ENCODE results near the gene DBN1.

The DBN1 gene

DNA sequence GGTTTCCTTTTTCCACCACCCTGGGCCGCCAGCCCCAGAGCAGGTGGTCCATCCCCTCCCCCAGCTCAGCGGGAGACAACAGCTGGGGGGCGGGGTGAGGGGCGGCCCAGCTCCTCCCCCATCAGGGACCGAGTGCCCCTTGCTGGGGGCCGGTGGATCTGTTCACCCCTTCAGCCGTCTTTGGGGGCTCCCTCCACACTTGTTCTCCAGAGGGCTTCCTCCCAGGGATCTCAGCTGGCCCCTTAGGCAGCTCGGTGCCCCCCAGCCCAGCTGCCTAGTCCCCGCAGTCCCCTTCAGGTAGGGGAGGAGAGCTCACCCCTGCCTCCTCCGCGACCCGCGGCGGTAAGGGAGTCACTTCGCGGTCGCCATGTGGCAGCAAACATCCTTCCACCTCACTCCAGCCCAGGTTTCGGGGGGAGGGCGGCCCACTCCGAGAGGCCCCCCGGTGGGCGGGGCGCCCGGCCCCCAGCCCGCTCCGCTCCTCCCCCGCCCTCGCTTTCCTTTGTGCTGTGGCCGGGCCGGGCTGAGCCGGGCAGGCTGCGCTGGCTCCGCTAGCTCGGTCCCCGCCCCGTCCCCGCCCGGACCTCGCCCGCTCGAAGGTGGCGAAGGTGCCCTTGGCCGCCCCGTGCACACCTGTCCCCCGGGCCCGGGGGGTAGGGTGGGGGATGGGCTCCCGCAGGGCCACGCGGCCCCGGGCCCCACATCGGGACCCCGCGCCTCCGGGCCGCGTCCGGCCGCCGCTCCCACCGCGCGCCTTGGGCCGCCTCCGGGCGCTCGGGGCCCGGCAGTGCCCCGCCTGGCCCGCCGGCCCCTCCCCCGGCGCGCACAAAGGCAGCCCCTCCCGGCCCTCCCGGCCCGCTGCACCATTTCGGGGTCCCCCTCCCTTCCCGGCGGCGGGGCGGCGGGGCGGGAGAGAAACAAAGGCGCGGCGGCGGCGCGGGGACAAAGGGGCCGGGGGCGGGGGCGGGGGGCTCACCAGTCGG, 683 bp downstream of the DBN1 start:
- peak; percentile 50 to 69 (median 68) for DNase-seq

DNA sequence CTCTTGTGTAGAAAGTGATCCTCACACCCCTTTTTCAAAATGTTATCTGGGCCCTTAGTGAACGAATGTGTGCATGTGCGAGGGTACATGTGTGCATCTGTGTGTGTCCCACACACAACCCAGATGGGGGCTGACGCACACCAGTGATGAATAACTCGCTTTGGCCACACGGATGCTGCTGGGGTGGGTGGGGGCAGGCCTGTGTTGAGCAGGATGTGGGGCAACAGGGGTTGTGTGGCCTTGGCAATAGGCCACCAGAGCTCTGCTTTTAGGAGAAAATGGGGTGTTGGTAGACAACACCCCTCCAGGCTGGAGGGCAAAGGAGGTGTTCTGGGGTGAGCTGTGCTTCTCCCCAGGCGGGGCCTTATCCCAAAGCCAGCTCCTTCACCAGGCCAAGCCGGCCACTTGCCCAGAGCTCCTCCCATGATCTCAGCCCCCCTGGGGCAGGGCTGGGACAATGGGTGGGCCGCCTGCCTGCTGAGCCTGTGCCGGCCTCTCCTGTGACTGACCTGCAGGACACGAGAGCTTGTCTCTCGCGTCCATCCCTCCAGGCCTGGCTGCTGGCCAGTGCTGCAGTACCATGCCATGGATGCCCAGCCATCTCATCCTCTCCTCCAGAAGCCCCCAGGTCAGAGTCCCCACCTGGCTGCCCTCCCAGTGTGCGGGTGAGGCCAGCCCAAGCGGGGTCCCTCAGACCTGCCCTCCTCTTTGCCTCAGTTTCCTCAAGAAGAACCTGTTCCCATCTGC, 1.7 kb downstream of the DBN1 start:
- DNase-seq: no peak

DNA sequence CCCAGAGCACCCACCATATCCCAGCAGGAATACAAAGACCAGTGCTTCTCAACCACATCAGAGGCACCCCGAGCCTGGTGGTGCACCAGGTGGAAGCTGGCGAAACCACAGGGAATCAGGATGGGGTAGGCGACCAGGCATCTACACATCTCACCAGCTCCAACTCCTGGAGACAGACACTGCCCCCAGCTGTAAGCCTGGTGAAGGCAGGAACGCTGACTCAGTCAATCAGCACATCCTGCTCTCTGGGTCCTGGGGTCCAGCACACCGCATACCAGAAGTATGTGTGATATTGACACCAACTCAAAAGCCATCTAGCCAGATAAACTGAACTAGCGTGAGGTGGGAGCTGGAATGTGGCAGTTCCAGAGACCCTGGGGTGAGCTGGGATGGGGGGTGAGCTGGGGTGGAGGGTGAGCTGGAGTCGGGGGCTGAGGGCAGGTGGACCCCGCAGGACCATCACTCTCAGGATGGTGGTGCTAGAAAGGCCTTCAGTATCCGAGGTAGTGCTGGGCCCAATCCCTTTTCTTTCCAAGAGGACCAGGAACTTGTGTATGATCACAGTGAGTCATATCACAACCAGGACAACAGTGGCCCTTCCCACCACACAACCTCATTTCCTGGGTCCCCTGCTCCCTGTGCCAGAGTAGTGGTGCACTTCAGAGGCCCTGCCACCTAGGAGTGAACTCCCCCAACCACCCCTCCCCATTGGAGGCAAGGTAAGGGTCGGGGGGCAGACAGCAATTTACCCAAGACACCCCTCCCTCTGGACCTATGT, 2.5 kb downstream of the DBN1 start:
- DNase-seq: no peak

DNA sequence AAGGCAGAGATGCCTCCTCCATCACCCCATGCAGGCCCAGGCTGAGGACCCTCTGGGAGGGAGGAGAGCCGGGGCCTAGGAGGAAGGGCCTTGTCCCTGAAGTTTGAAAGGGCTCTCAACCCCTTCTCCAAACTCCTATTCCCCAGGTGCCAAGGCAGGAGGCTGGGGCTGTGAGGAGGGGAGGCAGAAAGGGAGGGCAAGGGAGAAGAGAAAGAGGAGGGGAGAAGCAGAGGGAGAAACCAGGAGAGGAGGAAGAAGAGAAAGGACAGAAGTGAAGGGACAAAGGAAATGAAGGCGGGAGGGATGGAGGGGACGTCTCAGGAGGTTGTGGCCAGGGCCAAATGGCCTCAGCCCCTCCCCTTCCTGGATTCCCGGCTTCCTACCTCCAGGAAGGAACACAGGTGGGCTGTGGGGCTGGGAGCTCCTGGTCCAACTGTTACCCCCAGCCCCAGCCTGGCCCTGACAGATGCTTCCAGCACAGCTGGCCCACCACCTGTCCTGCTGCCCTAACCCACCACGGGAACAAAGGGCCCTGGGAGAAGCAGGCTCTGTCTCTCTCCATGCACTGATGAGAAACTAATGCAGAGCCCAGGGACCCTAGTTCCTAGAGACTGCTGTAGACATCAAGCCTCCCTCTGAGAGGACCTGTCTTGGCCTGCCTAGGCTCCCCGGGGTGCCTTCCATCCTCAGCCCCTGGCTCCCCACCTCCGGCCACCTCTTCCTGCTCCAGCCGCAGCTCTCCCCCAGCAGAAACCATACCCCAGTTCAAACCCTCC, 3.5 kb downstream of the DBN1 start:
- peak in 2 of 3 experiments; percentile 11 to 38 for DNase-seq

- peak in 2 of 3 experiments; percentile 64 to 85 for DNase-seq
Measured at GRCh38 chr5:177468685-177469628, 4.5 kb downstream of the DBN1 start.

GRCh38 chr5:177468329-177468684, 5.1 kb downstream of the DBN1 start:
- no peak for DNase-seq

DNA sequence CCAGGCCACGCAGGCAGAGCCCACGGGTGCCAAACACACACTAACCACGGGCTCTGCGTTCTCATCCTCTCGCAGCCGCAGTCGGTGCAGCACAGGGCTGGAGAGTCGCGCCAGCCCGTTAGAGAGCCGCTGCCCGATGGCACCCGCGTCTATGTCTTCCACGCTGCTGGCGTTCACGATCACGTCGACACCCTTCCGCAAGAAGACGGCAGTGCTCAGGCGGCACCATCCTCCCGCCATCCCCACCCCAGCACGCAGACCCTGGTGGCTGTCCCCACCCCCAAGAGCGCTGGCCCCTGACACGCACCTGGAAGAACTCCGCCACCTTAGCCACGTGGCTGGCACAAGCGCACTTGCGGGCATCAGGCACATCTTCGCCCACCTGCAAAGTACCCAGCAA, 6.0 kb downstream of the DBN1 start:
- DNase-seq: no peak

DNA sequence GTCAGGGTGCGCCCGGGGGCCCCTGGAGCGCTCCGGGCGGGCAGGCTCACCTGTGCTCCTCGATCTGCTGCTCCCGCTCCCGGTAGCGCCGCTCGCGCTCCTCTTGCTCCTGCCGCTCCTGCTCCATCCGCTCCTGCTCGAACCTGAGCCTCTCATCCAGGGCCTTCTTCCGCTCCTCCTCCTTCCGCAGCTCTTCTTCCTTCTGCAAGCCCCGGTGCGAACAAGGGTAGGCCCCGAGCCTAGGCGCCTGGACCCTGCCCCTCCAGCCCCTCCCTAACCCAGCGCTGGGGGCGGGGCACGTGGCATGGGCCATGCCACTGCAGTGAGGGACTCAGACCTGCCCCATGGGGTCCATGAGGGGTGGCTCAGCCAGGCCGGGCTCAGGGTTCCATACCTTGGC, 6.6 kb downstream of the DBN1 start:
- DNase-seq: no peak

- DNase-seq: no peak
Measured at GRCh38 chr5:177465044-177465443, 8.4 kb downstream of the DBN1 start.

GRCh38 chr5:177462021-177462670, 11.3 kb downstream of the DBN1 start:
- DNase-seq: no peak

- no peak for DNase-seq
Measured at GRCh38 chr5:177459819-177460628, 13.4 kb downstream of the DBN1 start.

GRCh38 chr5:177459357-177459756, 14.1 kb downstream of the DBN1 start:
- no peak for DNase-seq

GRCh38 chr5:177458912-177459350, 14.5 kb downstream of the DBN1 start:
- DNase-seq: peak in 2 of 3 experiments; percentile 27 to 44

DNA sequence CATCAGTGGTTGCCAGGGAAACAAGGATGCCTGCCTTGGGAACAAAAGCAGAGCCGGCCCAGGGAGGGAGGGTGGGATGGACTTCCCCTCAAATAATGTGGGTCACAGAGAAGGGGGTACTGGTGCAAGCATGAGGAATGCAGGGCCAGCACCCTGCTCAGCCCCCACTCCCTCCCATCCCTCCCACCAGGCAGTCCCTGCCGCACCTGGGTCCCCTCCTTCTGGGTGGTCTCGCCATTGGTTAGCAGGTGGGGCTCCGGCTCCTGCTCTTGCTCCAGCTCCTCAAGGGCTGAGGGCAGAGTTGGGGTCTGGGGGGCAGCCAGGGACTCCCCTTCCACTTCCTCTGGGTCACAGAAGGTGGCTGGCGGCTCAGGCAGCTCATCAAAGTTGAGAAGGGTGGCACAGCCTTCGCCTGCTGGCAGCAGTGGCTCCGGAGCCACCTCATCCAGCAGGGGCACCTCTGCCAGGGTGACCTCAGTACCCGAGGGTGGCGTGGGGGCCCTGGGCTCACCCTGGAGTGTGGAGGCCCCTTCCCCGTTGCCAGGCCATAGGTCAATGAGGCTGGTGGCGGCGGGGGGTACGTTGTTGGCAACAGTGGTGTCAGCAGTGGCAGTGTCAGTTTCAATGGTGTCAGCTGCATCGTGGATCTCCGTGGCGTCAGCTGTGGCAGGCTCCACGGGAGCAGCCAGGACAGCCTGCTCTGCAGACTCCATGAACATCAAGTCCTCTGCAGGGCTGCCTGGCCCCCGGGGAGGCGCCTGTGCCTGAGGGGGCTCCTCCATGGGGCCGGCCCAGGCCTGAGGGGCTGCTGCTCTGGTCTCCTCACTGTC, 15.4 kb downstream of the DBN1 start:
- DNase-seq: peak in 1 of 3 experiments; percentile 14

DNA sequence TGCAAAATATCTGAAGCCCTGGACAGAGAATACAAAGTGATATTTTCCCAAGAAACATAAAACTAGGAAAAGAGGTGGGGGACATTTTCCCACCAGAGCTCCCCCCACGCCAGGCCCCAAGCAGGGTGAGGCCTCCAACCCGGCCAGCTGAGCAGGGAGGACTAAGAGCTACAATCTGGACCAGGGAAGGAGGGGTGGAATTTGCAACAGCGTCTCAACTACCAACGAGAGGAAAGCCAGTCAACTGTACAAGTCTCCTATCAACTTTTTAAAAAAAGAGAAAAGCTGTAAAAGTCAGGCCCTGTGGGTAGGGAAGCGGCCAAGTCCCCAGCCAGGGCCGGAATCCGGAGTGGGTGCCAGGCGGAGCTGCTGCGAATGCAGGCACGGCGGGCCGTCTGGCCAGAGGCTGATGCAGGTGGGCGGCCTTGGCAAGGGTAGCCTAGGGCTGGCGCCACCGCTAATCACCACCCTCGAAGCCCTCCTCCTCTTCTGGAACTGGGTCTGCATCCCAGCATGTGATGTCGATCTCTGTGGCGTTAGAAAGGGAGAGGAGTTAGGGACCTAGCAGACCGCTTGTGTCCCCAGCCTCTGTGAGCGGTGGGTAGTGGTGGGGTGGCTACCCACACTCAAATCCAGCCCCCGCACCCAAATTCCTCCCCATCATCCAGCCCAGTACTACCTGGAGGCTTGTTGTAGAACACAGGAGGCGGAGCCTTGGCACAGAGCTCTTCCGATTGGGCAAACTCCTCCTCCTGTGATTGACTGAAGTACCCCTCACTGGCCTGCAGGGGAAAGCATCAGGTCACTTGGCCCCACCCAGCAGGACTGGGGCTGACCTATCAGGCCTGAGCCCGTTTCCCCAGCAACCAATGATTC, 16.2 kb downstream of the DBN1 start:
- peak; percentile 81 to 95 (median 82) for DNase-seq

DNA sequence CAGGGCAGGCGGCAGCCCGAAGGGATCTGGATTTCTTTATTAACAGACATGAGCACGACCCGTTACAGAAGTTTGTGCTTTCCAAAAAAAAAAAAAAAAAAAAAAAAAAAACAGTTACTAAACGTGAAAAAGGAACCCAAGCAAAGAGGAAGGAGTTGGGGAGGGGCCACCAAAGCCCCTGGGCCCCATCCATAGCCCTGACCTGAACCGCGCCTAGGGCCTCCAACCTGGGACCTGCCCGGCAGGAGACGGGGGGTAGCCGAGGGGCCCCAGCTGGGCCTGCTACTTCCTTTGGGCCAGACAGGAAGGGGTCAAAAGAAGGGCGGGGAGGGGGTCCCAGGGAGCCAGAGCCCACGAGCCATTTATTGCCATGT, 16.9 kb downstream of the DBN1 start:
- no peak for DNase-seq

Data from NCI-H1417 (cell line).